HEK293 (cell line): ENCODE results near the gene PACSIN2.

Experiments used
- EGR2 ChIP-seq: fragments of 450-650 bp; formaldehyde crosslinking; IDR thresholded peaks from 2 replicates; pipeline ENCODE4 v1.5.1; 2016; ENCODE audit warnings: low read depth, missing biosample characterization, missing genetic modification characterization
- GFI1B ChIP-seq: fragments of 450-650 bp; formaldehyde crosslinking; IDR thresholded peaks from 2 replicates; pipeline ENCODE4 v1.5.1; 2016; ENCODE audit warnings: missing biosample characterization, missing genetic modification characterization
- KLF1 ChIP-seq: fragments of 450-650 bp; formaldehyde crosslinking; IDR thresholded peaks from 2 replicates; pipeline ENCODE4 v1.5.1; 2016; ENCODE audit warnings: missing biosample characterization, missing genetic modification characterization
- PRDM1 ChIP-seq: fragments of 450-650 bp; formaldehyde crosslinking; IDR thresholded peaks from 2 replicates; pipeline ENCODE4; 2016; ENCODE audit warnings: missing biosample characterization, missing genetic modification characterization
- TRIM28 ChIP-seq: IDR thresholded peaks from 2 replicates; pipeline ENCODE4 v1.6.1; 2011; ENCODE audit warnings: low read length, control low read depth, borderline replicate concordance
- ZNF175 ChIP-seq: fragments of 450-650 bp; formaldehyde crosslinking; IDR thresholded peaks from 2 replicates; pipeline ENCODE4 v1.5.1; 2016; ENCODE audit warnings: missing biosample characterization, missing genetic modification characterization
- ZNF2 ChIP-seq: fragments of 450-650 bp; formaldehyde crosslinking; IDR thresholded peaks from 2 replicates; pipeline ENCODE4 v1.5.1; 2016; ENCODE audit warnings: missing biosample characterization, missing genetic modification characterization
- ZNF239 ChIP-seq: fragments of 450-650 bp; formaldehyde crosslinking; IDR thresholded peaks from 2 replicates; pipeline ENCODE4 v1.5.1; 2016; ENCODE audit warnings: missing biosample characterization, missing genetic modification characterization
- ZNF324 ChIP-seq: fragments of 450-650 bp; formaldehyde crosslinking; IDR thresholded peaks from 2 replicates; pipeline ENCODE4 v1.5.1; 2016; ENCODE audit warnings: missing biosample characterization, missing genetic modification characterization
- ZNF335 ChIP-seq: fragments of 450-650 bp; formaldehyde crosslinking; conservative IDR thresholded peaks from 2 replicates; pipeline ENCODE4 v1.5.1; 2016; ENCODE audit warnings: missing biosample characterization, missing genetic modification characterization
- ZNF350 ChIP-seq: fragments of 450-650 bp; formaldehyde crosslinking; IDR thresholded peaks from 2 replicates; pipeline ENCODE4 v1.5.0; 2017; ENCODE audit warnings: missing biosample characterization, mild to moderate bottlenecking, missing genetic modification characterization
- ZNF510 ChIP-seq: fragments of 450-650 bp; formaldehyde crosslinking; IDR thresholded peaks from 2 replicates; pipeline ENCODE4 v1.5.1; 2018; ENCODE audit warnings: mild to moderate bottlenecking, missing genetic modification characterization, missing biosample characterization; ENCODE audit not compliant: insufficient replicate concordance
- ZNF549 ChIP-seq: fragments of 450-650 bp; IDR thresholded peaks from 2 replicates; pipeline ENCODE4 v1.5.1; 2018; ENCODE audit warnings: missing biosample characterization, missing genetic modification characterization, mild to moderate bottlenecking, inconsistent platforms, moderate library complexity
- ZNF561 ChIP-seq: fragments of 450-650 bp; IDR thresholded peaks from 2 replicates; pipeline ENCODE4 v1.5.1; 2018; ENCODE audit warnings: missing biosample characterization, missing genetic modification characterization, borderline replicate concordance
- ZNF571 ChIP-seq: fragments of 450-650 bp; formaldehyde crosslinking; IDR thresholded peaks from 2 replicates; pipeline ENCODE4 v1.5.0; 2017; ENCODE audit warnings: missing biosample characterization, missing genetic modification characterization
- ZNF658 ChIP-seq: fragments of 450-650 bp; formaldehyde crosslinking; IDR thresholded peaks from 2 replicates; pipeline ENCODE4; 2016; ENCODE audit warnings: missing biosample characterization, missing genetic modification characterization
- ZNF677 ChIP-seq: fragments of 450-650 bp; IDR thresholded peaks from 2 replicates; pipeline ENCODE4 v1.5.0; 2018; ENCODE audit warnings: missing biosample characterization, mild to moderate bottlenecking, missing genetic modification characterization, moderate library complexity
- ZNF701 ChIP-seq: fragments of 450-650 bp; formaldehyde crosslinking; IDR thresholded peaks from 2 replicates; pipeline ENCODE4 v1.5.1; 2016; ENCODE audit warnings: missing biosample characterization, missing genetic modification characterization
- ZNF707 ChIP-seq: fragments of 450-650 bp; formaldehyde crosslinking; IDR thresholded peaks from 2 replicates; pipeline ENCODE4 v1.5.1; 2016; ENCODE audit warnings: missing biosample characterization, missing genetic modification characterization
- ZNF777 ChIP-seq: fragments of 450-650 bp; formaldehyde crosslinking; IDR thresholded peaks from 2 replicates; pipeline ENCODE4 v1.5.1; 2017; ENCODE audit warnings: missing biosample characterization, missing genetic modification characterization, borderline replicate concordance
- ZNF792 ChIP-seq: fragments of 450-650 bp; formaldehyde crosslinking; IDR thresholded peaks from 2 replicates; pipeline ENCODE4 v1.5.1; 2016; ENCODE audit warnings: missing biosample characterization, missing genetic modification characterization
- TF ChIP-seq, protein P1 (sequence below): fragments of 450-650 bp; formaldehyde crosslinking; IDR thresholded peaks from 2 replicates; pipeline ENCODE4 v1.5.1; 2016; ENCODE audit warnings: missing biosample characterization, missing genetic modification characterization
- TF ChIP-seq, protein P2 (sequence below): fragments of 450-650 bp; formaldehyde crosslinking; IDR thresholded peaks from 2 replicates; pipeline ENCODE4 v1.5.1; 2017; ENCODE audit warnings: missing biosample characterization, missing genetic modification characterization
- TF ChIP-seq, protein P3 (sequence below): fragments of 450-650 bp; formaldehyde crosslinking; conservative IDR thresholded peaks from 2 replicates; pipeline ENCODE4 v1.5.1; 2016; ENCODE audit warnings: low read depth, missing biosample characterization, missing genetic modification characterization
- TF ChIP-seq, protein P4 (sequence below): fragments of 450-650 bp; formaldehyde crosslinking; IDR thresholded peaks from 2 replicates; pipeline ENCODE4 v1.5.1; 2016; ENCODE audit warnings: missing biosample characterization, missing genetic modification characterization
- TF ChIP-seq, protein P5 (sequence below): fragments of 450-650 bp; formaldehyde crosslinking; IDR thresholded peaks from 2 replicates; pipeline ENCODE4 v1.5.1; 2016; ENCODE audit warnings: missing biosample characterization, missing genetic modification characterization

The PACSIN2 gene

DNA sequence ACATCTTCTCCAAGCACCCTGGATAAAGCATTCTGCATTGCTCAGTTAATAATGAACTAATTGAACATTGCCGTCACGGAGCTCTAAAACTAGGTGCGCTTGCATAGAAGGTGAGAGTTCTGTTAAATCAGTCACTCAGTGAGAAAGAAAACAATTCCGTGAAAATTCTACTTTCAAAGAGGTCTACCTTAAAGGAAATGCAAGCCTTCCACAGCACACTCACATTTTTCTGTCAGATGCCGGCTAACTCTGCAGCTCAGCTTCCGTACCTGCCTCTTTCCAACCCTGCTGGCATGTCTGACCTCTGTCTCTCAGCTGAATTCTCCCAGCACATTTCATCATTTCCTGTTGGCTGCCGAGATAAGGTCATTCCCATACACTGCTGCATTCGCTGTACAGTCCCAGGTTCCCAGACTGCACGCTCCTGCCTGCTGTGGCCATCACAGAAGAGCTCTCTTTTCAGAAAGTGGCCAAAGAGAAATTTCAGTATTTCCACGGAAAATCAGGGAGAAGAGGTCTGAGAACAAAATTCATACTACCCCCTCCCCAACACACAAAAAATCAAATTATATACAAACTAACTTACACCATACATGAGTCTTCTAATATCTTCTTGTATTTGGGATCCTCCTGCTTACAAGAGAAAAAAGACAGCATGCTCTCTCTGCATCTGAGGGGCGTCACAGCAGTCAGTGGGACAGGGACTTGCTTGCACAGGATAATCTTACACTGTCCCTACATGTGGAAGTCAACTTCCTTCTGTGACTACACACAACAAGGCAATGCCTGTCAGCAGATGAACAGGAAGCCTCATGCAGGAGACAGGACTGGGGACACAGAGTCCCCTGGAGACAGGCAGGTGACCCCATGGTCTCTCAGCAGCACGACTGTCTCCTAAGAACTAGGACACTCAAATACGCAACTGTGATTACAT is 55.1 kb downstream of the PACSIN2 start (continued):
- TF ChIP-seq, protein P1, sequence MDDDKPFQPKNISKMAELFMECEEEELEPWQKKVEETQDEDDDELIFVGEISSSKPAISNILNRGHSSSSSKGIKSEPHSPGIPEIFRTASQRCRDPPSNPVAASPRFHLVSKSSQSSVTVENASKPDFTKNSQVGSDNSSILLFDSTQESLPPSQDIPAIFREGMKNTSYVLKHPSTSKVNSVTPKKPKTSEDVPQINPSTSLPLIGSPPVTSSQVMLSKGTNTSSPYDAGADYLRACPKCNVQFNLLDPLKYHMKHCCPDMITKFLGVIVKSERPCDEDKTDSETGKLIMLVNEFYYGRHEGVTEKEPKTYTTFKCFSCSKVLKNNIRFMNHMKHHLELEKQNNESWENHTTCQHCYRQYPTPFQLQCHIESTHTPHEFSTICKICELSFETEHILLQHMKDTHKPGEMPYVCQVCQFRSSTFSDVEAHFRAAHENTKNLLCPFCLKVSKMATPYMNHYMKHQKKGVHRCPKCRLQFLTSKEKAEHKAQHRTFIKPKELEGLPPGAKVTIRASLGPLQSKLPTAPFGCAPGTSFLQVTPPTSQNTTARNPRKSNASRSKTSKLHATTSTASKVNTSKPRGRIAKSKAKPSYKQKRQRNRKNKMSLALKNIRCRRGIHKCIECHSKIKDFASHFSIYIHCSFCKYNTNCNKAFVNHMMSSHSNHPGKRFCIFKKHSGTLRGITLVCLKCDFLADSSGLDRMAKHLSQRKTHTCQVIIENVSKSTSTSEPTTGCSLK (tag by site-specific recombination): no peak
- TF ChIP-seq PRDM1: peak; percentile 79; the same call in 1 of the 2 replicates
- TF ChIP-seq ZNF324 (tag by site-specific recombination): peak; percentile 72; the same call in 1 of the 2 replicates
- no peak for TF ChIP-seq GFI1B (tag by site-specific recombination)
- TF ChIP-seq ZNF777 (tag by site-specific recombination): no peak
- no peak for TF ChIP-seq ZNF175 (tag by site-specific recombination)
- TF ChIP-seq ZNF571: no peak
- TF ChIP-seq, protein P2, sequence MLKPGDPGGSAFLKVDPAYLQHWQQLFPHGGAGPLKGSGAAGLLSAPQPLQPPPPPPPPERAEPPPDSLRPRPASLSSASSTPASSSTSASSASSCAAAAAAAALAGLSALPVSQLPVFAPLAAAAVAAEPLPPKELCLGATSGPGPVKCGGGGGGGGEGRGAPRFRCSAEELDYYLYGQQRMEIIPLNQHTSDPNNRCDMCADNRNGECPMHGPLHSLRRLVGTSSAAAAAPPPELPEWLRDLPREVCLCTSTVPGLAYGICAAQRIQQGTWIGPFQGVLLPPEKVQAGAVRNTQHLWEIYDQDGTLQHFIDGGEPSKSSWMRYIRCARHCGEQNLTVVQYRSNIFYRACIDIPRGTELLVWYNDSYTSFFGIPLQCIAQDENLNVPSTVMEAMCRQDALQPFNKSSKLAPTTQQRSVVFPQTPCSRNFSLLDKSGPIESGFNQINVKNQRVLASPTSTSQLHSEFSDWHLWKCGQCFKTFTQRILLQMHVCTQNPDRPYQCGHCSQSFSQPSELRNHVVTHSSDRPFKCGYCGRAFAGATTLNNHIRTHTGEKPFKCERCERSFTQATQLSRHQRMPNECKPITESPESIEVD (tag by site-specific recombination): no peak
- no peak for TF ChIP-seq ZNF549 (tag by site-specific recombination)
- TF ChIP-seq, protein P3, sequence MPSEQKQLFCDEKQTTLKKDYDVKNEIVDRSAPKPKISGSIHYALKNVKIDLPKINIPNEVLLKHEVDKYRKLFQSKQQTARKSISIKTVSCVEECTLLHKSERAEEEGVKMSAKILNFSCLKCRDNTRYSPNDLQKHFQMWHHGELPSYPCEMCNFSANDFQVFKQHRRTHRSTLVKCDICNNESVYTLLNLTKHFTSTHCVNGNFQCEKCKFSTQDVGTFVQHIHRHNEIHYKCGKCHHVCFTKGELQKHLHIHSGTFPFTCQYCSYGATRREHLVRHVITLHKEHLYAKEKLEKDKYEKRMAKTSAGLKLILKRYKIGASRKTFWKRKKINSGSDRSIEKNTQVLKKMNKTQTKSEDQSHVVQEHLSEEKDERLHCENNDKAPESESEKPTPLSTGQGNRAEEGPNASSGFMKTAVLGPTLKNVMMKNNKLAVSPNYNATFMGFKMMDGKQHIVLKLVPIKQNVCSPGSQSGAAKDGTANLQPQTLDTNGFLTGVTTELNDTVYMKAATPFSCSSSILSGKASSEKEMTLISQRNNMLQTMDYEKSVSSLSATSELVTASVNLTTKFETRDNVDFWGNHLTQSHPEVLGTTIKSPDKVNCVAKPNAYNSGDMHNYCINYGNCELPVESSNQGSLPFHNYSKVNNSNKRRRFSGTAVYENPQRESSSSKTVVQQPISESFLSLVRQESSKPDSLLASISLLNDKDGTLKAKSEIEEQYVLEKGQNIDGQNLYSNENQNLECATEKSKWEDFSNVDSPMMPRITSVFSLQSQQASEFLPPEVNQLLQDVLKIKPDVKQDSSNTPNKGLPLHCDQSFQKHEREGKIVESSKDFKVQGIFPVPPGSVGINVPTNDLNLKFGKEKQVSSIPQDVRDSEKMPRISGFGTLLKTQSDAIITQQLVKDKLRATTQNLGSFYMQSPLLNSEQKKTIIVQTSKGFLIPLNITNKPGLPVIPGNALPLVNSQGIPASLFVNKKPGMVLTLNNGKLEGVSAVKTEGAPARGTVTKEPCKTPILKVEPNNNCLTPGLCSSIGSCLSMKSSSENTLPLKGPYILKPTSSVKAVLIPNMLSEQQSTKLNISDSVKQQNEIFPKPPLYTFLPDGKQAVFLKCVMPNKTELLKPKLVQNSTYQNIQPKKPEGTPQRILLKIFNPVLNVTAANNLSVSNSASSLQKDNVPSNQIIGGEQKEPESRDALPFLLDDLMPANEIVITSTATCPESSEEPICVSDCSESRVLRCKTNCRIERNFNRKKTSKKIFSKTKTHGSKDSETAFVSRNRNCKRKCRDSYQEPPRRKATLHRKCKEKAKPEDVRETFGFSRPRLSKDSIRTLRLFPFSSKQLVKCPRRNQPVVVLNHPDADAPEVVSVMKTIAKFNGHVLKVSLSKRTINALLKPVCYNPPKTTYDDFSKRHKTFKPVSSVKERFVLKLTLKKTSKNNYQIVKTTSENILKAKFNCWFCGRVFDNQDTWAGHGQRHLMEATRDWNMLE (tag by site-specific recombination): peak; percentile 44; the same call in 1 of the 2 replicates
- TF ChIP-seq, protein P4, sequence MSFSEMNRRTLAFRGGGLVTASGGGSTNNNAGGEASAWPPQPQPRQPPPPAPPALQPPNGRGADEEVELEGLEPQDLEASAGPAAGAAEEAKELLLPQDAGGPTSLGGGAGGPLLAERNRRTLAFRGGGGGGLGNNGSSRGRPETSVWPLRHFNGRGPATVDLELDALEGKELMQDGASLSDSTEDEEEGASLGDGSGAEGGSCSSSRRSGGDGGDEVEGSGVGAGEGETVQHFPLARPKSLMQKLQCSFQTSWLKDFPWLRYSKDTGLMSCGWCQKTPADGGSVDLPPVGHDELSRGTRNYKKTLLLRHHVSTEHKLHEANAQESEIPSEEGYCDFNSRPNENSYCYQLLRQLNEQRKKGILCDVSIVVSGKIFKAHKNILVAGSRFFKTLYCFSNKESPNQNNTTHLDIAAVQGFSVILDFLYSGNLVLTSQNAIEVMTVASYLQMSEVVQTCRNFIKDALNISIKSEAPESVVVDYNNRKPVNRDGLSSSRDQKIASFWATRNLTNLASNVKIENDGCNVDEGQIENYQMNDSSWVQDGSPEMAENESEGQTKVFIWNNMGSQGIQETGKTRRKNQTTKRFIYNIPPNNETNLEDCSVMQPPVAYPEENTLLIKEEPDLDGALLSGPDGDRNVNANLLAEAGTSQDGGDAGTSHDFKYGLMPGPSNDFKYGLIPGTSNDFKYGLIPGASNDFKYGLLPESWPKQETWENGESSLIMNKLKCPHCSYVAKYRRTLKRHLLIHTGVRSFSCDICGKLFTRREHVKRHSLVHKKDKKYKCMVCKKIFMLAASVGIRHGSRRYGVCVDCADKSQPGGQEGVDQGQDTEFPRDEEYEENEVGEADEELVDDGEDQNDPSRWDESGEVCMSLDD: no peak
- TF ChIP-seq, protein P5, sequence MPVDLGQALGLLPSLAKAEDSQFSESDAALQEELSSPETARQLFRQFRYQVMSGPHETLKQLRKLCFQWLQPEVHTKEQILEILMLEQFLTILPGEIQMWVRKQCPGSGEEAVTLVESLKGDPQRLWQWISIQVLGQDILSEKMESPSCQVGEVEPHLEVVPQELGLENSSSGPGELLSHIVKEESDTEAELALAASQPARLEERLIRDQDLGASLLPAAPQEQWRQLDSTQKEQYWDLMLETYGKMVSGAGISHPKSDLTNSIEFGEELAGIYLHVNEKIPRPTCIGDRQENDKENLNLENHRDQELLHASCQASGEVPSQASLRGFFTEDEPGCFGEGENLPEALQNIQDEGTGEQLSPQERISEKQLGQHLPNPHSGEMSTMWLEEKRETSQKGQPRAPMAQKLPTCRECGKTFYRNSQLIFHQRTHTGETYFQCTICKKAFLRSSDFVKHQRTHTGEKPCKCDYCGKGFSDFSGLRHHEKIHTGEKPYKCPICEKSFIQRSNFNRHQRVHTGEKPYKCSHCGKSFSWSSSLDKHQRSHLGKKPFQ (tag by site-specific recombination): no peak
- TF ChIP-seq ZNF658: no peak
- no peak for TF ChIP-seq ZNF701 (tag by site-specific recombination)
- 0 out of 2 replicates have a peak, but pooled peaks have one; percentile 39 for TF ChIP-seq ZNF2
- no peak for TF ChIP-seq KLF1 (tag by site-specific recombination)
- no peak for TF ChIP-seq ZNF510 (tag by site-specific recombination)
- TF ChIP-seq ZNF239 (tag by site-specific recombination): no peak
- TF ChIP-seq ZNF677 (tag by site-specific recombination): no peak
- no peak for TF ChIP-seq ZNF792 (tag by site-specific recombination)
- TF ChIP-seq ZNF350: no peak
- no peak for TF ChIP-seq ZNF707 (tag by site-specific recombination)
- TF ChIP-seq EGR2: no peak
- peak; percentile 99 for TF ChIP-seq TRIM28
- TF ChIP-seq ZNF335 (tag by site-specific recombination): peak; percentile 41; the same call in 1 of the 2 replicates
- 0 out of 2 replicates have a peak, but pooled peaks have one; percentile 24 for TF ChIP-seq ZNF561
